Measurements from ENCODE around the gene PCDH17. TPM values are rescaled to one million over a fixed set of nuclear protein-coding genes. Genes with fewer than 3 reads are reported as not detected.
A peak's percentile ranks its signal among the peaks of the same experiment; 100 is the strongest.

PCDH17 gene
- total RNA-seq, 1 donor from 2014 or later, result 0.12 TPM

DNA sequence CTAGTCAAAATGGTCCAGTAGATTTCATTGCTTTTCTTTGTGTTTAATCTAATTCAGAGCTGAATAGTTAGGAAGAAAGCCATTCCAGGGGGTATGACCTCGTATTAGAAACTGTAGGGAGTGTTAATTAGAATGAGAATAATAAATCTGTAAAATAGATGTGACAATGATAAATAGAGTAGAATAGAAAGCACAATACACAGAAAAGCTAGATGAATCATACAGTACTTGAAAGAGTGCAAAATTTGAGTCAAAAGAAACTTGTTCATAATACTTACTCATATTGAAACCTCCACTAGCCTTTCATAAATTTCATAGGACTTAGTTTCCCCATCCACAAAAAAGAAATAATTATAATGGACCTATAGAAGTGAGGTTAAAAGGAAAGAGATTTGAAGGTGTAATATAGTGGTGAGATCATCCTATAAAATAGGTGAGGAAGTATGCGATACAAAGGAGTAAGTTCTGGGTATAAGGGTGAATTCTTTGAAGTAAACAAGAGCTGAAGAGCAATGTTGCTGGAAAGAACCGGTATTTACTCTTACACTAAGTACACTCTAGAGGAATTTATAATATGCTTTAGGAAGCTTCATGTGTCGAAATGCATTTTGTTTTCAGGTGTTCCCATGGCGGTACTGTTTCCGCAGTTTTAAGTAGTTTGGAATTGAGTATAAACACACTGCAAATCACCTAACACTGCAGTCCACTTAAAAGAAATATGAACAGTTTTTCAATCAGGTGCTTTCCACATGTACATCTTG lies 21.9 kb downstream of the PCDH17 start:
- TF ChIP-seq, protein P1, sequence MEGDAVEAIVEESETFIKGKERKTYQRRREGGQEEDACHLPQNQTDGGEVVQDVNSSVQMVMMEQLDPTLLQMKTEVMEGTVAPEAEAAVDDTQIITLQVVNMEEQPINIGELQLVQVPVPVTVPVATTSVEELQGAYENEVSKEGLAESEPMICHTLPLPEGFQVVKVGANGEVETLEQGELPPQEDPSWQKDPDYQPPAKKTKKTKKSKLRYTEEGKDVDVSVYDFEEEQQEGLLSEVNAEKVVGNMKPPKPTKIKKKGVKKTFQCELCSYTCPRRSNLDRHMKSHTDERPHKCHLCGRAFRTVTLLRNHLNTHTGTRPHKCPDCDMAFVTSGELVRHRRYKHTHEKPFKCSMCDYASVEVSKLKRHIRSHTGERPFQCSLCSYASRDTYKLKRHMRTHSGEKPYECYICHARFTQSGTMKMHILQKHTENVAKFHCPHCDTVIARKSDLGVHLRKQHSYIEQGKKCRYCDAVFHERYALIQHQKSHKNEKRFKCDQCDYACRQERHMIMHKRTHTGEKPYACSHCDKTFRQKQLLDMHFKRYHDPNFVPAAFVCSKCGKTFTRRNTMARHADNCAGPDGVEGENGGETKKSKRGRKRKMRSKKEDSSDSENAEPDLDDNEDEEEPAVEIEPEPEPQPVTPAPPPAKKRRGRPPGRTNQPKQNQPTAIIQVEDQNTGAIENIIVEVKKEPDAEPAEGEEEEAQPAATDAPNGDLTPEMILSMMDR (conservative IDR thresholded peaks at IDR 0.05; ENCODE audit: low read depth, low read length), result no peak
- DNase-seq (ENCODE audit: low read depth), result no peak
- no peak overlapping the region for H3K4me3 ChIP-seq (ENCODE audit: low read depth, low read length)

DNA sequence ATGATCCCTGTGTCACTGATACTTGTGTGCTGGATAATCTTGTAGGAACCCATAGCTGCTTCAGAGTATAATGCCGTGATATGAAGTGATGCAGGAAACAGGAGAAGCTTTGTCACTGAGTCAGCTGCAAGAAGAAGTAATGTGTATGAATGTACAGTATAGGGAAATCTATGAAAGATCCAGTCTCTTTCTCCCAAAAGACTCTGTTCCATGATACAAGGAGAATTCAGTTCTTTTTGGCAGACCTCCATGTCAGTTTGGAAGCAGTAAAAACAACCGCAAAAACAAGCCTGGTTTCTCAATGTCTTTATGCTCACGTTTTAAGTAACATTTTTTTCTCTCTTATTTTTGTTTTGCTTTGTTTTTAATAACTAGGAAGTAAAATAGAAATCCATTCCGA lies 33.9 kb downstream of the PCDH17 start:
- DNase-seq (ENCODE audit: low read depth), result no peak
- TF ChIP-seq, protein P1 (conservative IDR thresholded peaks at IDR 0.05; ENCODE audit: low read depth, low read length), result no peak
- H3K4me3 ChIP-seq (ENCODE audit: low read depth, low read length), result no peak overlapping the region

DNA sequence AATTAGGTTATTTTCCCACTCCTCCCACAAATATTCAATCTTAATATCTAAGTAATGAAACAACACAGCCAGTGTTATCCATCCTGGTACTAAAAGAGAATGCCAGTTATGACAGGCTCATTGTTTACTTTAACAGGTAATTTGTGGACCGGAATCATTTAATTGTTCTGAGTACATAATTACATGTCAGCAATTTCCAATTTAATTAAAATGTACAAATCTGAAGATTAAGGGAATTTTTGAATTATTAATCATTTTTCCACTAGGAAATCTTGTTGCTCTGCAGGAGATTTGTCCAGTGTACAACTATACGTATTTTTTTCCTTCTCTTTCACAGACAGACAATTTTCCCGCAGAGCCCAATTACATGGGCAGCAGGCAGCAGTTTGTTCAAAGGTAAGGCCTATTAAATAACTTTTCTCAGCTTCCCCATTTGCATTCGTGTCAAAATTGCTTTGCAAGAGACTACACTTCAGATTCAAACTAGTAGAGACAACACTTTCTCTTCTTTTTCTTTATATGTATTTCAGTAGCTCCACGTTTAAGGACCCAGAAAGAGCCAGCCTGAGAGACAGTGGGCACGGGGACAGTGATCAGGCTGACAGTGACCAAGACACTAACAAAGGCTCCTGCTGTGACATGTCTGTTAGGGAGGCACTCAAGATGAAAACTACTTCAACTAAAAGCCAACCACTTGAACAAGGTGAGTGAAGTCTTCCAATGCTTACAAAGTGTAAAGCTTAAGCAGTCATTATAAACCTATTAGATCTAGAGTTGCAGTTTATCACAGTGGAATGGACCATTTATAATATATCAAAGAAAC lies 34.8 kb downstream of the PCDH17 start:
- TF ChIP-seq, protein P1 (conservative IDR thresholded peaks at IDR 0.05; ENCODE audit: low read depth, low read length), result no peak
- no peak overlapping the region for H3K4me3 ChIP-seq (ENCODE audit: low read depth, low read length)

DNA sequence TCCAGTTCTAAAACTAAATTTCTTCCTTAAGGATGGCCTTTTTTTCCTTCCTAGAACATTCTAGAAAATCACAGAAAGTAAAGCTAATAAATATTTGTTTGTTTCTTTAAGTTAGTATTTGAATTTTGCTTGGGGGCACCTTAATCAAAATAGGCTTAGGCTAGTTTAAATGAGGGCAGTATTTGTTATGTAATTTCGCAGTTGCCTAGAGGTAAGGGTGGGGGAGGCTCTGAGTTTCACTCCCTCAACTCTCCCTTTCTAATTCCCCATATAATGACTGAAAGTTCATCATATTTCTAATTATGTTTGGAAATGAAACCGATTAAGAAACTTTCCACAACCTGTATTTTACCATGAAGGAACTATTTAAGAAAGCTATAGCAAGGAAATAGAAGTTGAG lies 40.6 kb downstream of the PCDH17 start:
- no peak overlapping the region for H3K4me3 ChIP-seq (ENCODE audit: low read depth, low read length)
- TF ChIP-seq, protein P1 (conservative IDR thresholded peaks at IDR 0.05; ENCODE audit: low read depth, low read length), result no peak
- DNase-seq (ENCODE audit: low read depth), result no peak

More for the DNA sequence above, 34.8 kb downstream of the PCDH17 start:
- no peak for DNase-seq (ENCODE audit: low read depth)

DNA sequence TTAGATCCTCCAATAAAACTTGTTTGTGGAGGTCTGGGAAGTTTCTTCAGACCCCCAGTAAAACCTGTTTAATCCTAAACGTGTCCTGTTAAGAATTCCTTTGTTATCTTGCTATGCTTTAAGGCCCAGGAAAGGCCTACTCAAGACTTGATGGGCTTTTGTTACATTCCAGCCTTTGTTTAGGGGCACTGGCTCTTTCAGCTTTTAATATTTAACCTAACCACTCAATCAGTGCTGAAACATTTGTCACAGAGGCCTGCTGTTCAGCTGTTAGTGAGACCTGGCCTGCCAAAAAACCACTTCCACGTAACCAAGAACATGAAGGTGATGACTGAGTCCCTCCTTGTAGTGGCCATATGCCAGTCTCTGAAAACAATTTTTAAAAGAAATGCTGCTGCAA lies 41.7 kb downstream of the PCDH17 start:
- peak; percentile 20 for DNase-seq (ENCODE audit: low read depth)
- no peak overlapping the region for H3K4me3 ChIP-seq (ENCODE audit: low read depth, low read length)
- TF ChIP-seq, protein P1 (conservative IDR thresholded peaks at IDR 0.05; ENCODE audit: low read depth, low read length), result no peak

DNA sequence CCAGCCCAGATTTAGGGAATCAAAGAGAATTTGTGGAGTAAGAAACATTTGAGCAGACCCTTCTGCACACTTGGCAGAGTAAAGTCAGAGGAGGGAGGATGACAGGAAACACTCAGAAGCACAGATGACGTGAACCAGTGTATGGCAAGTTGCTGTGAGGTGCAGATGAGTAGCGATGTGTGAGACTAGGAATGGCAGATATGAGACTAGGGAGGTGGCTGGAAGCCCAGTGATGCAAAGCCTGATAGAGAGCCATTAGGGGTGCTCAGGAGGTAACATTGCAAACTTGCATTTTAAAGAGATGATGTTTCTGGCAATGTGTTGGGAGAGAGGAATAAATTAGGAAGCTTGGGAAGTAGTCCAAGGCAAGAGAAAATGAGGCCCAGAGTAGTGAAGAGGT lies 44.0 kb downstream of the PCDH17 start:
- H3K4me3 ChIP-seq (ENCODE audit: low read depth, low read length), result no peak overlapping the region
- no peak for DNase-seq (ENCODE audit: low read depth)
- TF ChIP-seq, protein P1 (conservative IDR thresholded peaks at IDR 0.05; ENCODE audit: low read depth, low read length), result no peak
